Measurements from ENCODE around the gene ZNF436.
"Not testable (repeated sequence)": the region's sequence is repeated elsewhere in the genome, so short reads cannot be mapped to it uniquely, and the experiment has no call there.

ZNF436 gene

DNA sequence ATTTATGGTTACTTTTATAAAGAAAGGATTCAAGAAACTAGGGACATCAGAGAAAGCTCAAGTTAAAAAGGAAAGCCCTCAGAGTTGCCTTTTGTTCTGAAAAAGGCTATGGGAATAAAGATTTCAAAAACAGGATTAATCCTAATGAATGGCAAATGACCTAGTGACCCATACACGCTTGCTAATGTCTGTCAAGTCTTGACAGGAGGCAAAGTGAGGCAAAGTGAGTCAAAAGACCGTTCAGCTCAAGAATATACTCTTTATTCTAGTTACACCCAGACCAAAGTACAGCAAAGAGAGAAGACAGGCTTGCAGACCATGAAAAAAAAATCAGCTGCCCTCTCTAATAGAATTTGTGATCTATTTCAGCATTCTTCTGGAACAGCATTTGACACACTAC, 3.5 kb downstream of the ZNF436 start:
- no peak for DNase-seq

- peak; percentile 21 for DNase-seq
Measured at GRCh38 chr1:23362218-23362713, 7.4 kb downstream of the ZNF436 start.

DNA sequence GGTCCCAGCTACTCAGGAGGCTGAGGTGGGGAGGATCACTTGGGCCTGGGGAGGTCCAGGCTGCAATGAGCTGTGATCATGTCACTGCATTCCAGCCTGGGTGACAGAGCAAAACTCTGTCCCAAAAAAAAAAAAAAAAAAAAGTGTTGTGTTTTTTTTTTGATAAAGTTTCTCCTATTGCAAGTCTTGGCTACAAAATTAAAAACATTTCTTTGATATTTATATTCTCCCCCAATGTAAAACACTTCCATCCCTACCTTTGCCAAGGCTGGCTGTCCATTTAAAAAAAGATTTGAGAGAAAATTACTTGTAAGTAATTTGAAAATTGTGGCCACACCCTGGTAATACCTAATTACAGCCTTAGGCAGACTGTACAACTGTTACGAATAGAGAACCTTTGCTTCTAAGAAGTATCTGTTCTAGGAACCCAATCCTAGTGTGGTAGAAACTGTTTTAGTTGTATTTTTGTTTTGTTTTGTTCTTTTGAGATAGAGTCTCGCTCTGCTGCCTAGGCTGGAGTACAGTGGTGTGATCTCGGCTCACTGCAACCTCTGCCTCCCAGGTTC, 11.2 kb downstream of the ZNF436 start:
- DNase-seq, result no peak

DNA sequence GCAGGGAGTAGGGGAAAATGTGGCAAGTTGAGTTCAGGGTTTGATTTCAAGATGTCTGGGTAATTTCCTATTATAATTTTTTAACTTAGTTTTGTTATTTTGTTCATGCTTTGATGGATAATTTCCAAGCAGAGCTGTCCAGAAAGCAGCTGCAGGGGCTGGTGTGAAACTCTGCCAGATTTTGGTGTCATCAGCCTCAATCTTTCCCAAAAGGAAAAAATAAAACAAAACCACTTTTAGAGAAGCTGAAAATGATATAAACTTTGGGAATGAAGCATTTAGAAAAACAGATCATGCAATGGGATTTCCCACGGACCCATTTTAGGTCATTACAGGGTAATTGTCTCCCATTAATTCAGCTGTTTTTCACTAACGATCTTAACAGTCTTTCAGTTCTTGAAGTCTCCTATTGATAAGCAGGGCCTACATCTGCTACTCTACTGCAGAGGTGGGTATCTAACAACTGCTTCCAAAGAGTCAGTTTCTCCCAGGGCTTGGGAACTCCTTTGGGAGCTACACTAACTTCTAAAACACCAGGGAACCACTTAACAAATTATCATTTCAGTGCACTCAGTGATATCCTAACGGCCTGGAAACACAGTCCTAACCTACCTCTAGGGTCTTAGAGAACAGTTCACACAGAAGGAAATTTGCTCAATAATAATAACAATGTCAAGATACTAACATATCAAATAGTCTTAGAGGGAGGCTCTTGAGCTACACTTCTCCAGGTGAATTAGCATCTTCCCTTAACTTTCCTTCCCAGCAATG, 12.3 kb downstream of the ZNF436 start:
- no peak for DNase-seq

DNA sequence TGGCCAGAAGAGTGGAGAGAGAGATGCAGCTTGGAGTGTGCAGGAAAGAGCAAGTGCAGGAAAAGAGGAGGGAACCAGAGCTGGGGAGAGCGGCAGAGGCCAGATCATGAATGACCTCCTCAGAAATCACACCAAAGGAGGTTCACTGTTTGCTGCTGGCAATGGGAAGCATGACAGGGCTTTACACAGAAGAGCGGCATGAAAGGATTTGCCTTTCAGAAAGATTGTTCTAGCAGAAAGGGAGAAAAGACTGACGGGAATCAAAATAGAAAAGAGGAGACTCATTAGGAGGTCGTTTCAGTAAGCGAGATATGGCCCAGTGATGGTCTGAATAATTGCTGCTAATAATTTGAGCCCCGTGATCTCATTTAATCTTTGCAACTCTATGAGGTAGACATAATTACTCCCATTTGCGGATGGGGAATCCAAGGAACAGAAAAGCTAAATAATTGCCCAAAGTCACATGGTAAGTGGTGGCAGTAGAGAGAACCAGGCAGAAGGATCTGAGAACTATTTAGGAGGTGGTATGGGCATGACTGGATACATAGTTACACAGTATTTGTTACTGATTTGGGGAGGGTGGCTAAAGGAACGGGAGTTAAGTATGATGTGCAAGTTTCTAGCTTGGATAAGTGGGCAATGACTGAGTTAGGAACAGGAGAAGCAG, 13.0 kb downstream of the ZNF436 start:
- no peak for DNase-seq

- no peak for DNase-seq
Measured at GRCh38 chr1:23354245-23354644, 15.4 kb downstream of the ZNF436 start.

GRCh38 chr1:23352096-23352695, 17.4 kb downstream of the ZNF436 start:
- no peak for DNase-seq

GRCh38 chr1:23345920-23346319, 23.7 kb downstream of the ZNF436 start:
- DNase-seq, result no peak

DNA sequence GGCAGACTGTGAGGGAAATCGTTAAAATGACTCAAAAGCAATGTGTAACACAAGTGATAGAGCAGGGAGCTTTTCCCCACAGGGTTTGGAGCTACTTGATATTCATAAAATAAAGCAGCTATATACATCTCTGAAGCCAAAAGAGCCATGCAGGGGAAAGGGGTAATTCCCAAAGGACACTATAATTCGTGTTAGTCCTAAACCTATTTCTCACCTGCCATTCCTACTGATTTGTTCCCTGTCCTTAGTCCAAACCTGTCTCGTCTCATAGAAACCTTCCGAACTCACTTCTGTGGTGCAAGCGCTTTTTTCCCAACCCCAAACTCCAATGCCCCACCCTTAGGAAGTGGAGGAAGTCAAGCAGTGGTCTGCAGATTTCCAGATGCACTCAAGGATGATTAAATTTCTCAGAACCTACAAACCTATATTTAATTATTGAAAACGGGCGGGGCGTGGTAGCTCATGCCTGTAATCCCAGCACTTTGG, 24.6 kb downstream of the ZNF436 start:
- peak; percentile 41 for DNase-seq

DNA sequence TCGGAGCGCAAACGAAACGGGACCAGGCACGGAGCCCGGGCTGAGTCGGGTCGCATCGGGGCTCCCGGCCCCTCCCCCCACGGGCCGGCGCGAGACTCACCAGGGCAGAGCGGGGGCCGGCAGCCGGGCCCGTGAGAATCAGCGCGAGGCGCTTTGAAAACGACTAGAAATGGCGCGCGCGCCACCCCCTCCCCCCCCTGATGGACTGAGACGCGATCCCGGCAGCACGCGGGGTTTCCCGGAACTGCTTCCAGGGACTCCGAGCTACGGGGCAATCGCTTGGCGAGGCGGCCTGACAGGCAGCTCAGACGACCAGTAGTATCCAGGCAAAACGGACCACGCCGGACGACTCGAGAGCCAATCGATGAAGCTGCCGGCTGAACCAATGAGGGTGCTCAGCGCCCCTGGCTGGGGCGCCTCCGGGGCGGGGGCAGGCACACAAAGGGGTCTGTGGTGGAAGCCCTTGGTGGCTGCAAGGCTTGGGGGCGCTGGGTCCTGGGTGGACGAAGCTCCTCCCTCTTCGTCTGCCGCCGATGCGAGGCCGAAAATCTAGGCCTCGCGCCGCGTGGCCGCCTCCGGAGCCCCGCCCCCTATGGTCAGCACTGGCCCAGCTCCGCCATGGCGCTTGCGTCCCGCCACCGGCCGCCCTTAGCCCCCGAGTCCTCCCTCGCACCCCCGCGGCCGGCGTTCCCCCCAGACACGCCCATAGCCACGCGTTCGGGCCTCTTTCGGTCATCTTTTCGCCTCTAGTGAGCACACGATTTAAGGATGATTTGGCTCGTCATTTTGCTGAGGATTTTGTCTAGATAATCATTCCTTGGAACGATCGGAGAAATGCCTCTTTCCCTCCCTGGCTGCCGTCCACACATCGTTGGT, 25.3 kb downstream of the ZNF436 start, which contains the start of gene HNRNPR:
Gene HNRNPR, minus strand, starts transcription at position 174 of the 876 bp plus-strand sequence. CDS start 3,276 bp downstream, outside the sequence.
- DNase-seq, result peak; percentile 98

DNA sequence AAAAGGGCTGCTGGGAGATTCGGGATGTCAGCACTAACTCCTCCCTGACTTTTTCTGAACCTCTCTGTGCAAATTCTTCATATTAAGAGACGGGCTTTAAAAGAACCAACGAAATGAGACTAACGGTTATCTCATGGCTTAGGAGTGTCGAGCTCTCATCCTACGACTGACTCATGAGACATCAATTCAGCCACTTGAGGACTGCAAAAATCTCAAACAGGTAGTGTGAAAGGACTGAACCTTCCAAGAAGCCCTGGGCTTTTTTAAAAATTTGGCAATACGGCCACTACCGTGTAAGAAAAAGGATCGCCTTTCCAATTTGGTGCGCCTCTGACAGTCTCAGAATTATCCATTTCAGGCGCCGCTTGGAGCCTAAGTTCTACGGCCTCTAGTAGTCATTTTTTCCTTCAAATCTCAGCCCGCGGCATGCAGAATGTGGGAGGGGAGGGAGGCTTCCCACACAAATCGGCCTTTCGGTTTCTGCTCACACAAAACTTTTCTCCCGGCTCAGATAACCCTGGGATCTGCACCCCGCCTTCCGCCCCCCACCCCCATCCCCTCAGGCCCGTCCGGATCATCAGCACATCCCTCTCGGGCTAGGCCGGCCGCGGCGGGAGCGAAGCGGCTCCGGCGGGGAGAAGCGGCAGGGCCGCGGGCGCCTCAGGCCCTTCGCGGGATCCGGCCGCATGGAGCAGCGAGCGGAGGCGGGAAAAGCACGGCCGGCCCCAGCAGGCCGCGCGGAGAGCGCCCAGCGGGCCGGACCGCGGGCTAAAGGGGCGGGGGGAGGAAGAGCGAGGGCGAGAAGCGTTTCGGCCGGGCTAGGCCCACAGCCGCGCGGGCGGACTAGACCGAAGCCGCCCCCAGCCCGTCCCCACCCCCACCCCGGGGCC, 26.2 kb downstream of the ZNF436 start:
- DNase-seq, result peak; percentile 12

- no peak for DNase-seq
Measured at GRCh38 chr1:23341931-23342692, 27.5 kb downstream of the ZNF436 start.

- no peak for DNase-seq
Measured at GRCh38 chr1:23339632-23340031, 30.0 kb downstream of the ZNF436 start.

DNA sequence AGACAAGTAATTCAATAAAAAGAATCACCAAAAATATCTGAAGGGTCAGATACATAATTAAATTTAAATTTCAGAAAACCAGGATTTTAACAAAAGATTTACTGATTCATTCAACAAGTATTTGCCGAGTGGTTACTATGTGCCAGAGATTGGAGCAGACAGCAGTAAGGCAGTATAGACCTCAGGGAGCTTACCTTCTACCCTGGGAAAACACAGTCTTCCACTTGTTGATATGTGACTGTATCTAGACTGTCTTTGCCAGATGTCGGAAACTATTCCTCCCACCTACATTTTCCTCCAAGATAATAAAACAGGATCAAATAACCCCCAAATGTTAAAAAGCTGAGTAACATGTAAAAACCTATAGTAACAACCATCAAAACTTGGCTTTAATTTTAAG, 31.8 kb downstream of the ZNF436 start:
- no peak for DNase-seq

DNA sequence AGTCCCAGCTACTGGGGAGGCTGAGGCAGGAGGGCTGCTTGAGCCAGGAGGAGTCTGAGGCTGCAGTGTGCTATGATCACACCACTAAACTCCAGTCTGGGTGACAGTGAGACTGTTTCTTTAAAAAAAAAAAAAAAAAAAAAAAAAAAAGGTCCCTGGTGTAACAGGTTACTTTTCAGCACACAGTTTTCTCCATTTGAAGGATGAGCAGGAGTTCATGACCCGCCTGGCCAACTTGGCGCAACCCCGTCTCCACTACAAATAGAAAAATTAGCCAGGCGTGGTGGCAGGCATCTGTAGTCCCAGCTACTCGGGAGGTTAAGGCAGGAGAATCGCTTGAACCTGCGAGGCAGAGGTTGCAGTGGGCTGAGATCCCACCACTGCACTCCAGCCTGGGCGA, 37.9 kb downstream of the ZNF436 start:
- DNase-seq, result no peak

GRCh38 chr1:23330846-23331245, 38.8 kb downstream of the ZNF436 start:
- no peak for DNase-seq

DNA sequence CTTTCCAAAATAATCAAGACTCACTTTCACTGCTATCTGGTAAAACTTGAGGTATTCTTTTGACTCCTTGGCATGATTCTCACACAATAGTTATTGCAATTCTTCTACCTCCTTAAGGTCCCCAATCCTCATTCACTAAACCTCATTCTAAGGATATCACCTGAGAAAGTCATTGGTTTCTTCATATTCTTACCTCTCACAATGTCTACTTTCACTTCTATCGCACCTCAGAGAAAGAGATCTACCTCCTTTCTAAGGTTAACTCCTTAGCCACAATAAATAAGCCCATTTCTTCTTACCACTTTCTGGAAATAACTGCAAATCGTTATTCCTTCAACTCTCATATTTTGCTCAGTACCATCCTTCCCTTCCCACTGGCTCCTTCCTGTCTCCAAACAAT, 44.2 kb downstream of the ZNF436 start:
- no peak for DNase-seq

DNA sequence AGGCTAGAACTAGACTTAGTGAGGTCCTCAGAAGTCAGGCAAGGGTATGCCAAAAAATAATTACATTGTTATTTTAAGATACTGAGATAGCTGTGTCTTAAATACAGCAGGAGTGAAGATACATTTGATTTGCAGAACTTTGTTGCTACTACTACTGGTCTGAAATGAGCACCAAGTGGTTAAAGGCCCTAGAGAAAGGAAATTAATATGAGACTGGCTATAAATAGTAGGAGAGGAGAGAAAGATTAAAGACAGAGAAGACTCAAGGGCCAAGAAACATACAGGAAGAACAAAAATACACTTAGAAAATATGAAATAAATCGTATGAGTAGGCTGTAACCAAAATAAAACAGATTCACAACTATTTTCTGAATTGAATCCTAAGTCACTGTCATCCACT, 46.9 kb downstream of the ZNF436 start:
- no peak for DNase-seq

- not testable (repeated sequence) for DNase-seq
Measured at GRCh38 chr1:23310280-23310679, 59.4 kb downstream of the ZNF436 start.

All from NCI-H2171 (cell line).